HUES48 (cell line): Measurements from ENCODE around the gene CKM.

ENCODE experiments used
- H3K27ac ChIP-seq: one replicate; pipeline ENCODE4 v1.7.0; 2013; ENCODE audit warnings: low read depth, low read length, inconsistent platforms
- H3K27me3 ChIP-seq: 2 replicates; pipeline ENCODE4 v1.6.1; 2013; ENCODE audit warnings: mild to moderate bottlenecking, low read length; ENCODE audit not compliant: control insufficient read depth, insufficient read depth
- H3K36me3 ChIP-seq: 2 replicates; pipeline ENCODE4 v1.6.1; 2013; ENCODE audit warnings: low read length; ENCODE audit not compliant: control insufficient read depth, insufficient read depth
- H3K4me1 ChIP-seq: 2 replicates; pipeline ENCODE4 v1.6.1; 2013; ENCODE audit warnings: mild to moderate bottlenecking, low read length; ENCODE audit not compliant: control insufficient read depth, insufficient read depth
- H3K4me3 ChIP-seq: 2 replicates; pipeline ENCODE4 v1.5.1; 2013; ENCODE audit warnings: mild to moderate bottlenecking, low read depth, low read length
- H3K9ac ChIP-seq: 2 replicates; pipeline ENCODE4 v1.6.1; 2013; ENCODE audit warnings: mild to moderate bottlenecking, low read depth, low read length, moderate library complexity
- H3K9me3 ChIP-seq: 2 replicates; pipeline ENCODE4 v1.6.1; 2013; ENCODE audit warnings: low read length; ENCODE audit not compliant: control insufficient read depth, insufficient read depth

Gene CKM

GRCh38 chr19:45356760-45357444 is 34.2 kb upstream of the CKM start:
- Histone ChIP-seq H3K27me3 (no peaks in the 10 kb centered on the region), H3K4me1 (no peaks in the 10 kb centered on the region), H3K9ac (no peak overlapping the region), H3K27ac (no peak overlapping the region), H3K4me3 (no peak overlapping the region), H3K36me3 (peaks cover 91% of the 10 kb centered on the region), H3K9me3 (no peaks in the 10 kb centered on the region)

DNA sequence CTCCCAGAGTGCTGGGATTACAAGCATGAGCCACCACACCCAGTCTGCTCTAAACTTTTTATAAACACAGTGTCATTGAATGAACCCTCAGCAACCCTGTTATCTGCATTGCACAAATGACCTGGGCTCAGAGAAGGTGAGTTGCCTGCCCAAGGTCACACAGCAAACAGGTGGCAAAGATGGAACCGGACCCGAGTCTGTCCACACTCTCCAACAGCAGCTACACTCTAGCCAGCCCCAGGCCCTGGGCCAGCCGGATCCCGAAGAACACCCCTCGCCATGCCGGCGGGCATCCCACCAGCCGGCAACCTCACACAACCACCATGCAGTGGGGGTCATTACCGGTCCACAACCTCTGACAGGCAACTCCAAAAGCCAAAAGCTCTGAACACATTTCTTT is 33.2 kb upstream of the CKM start:
- Histone ChIP-seq H3K36me3 (peaks cover 91% of the 10 kb centered on the region), H3K4me3 (no peak overlapping the region), H3K4me1 (no peaks in the 10 kb centered on the region)

DNA sequence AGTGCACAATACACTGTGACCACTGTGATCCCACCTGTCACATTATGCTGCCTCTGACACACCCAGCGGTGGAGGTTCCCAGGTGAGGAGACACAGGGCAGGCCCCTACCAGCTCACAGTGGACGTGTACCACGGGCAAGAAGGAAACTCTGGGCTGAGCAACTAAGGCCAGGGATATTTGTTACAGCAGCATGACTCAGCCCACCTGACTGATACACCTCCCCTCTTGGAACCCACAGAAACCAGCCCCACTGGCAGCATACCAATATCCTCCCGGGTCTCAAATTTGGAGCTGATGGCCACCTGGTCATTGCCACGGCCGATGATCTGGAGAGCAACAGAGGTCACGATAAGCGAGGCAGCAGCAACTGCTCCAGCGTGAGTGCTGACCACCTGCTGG is 32.7 kb upstream of the CKM start:
- H3K9me3 ChIP-seq = no peaks in the 10 kb centered on the region
- no peak overlapping the region for H3K4me3 ChIP-seq
- no peak overlapping the region for H3K27ac ChIP-seq
- H3K9ac ChIP-seq = no peak overlapping the region
- H3K36me3 ChIP-seq = peaks cover 92% of the 10 kb centered on the region
- no peaks in the 10 kb centered on the region for H3K4me1 ChIP-seq
- H3K27me3 ChIP-seq = no peaks in the 10 kb centered on the region

More for the DNA sequence above, 33.2 kb upstream of the CKM start:
- H3K27ac ChIP-seq = no peak overlapping the region
- no peak overlapping the region for H3K9ac ChIP-seq
- no peaks in the 10 kb centered on the region for H3K27me3 ChIP-seq
- H3K9me3 ChIP-seq = no peaks in the 10 kb centered on the region

GRCh38 chr19:45354241-45354842 is 31.7 kb upstream of the CKM start:
- Histone ChIP-seq H3K27ac (no peak overlapping the region), H3K9ac (no peak overlapping the region), H3K4me3 (no peak overlapping the region)

GRCh38 chr19:45352914-45353796 is 30.5 kb upstream of the CKM start:
- H3K27ac ChIP-seq = no peak overlapping the region
- H3K27me3 ChIP-seq = no peaks in the 10 kb centered on the region
- peaks cover 90% of the 10 kb centered on the region for H3K36me3 ChIP-seq
- no peaks in the 10 kb centered on the region for H3K9me3 ChIP-seq
- H3K4me1 ChIP-seq = peaks cover 4% of the 10 kb centered on the region; the same call in 1 of the 2 replicates
- H3K9ac ChIP-seq = no peak overlapping the region
- no peak overlapping the region for H3K4me3 ChIP-seq

More at GRCh38 chr19:45354241-45354842, 31.7 kb upstream of the CKM start:
- Histone ChIP-seq H3K27me3 (no peaks in the 10 kb centered on the region), H3K36me3 (peaks cover 98% of the 10 kb centered on the region), H3K4me1 (no peaks in the 10 kb centered on the region), H3K9me3 (no peaks in the 10 kb centered on the region)

DNA sequence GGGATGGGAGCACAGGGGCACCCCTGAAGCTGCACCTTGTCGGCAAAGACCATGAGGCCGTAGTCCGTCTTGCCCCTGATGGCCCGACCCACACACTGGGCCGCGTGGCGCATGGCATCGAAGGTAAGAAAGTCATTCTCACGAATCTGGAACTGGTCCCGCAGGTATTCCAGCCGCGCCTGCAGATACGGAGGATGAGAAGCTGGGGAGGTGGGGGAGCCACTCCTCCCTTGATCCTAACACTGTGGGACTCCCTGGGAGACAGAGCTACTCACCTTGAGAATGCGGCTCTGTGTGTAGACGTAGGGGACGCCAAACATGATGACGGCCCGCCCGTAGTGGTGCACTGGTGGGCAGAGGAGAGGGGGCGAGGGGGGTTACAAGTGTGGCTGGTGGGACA is 29.8 kb upstream of the CKM start:
- H3K4me1 ChIP-seq = peaks cover 4% of the 10 kb centered on the region; the same call in 1 of the 2 replicates
- no peak overlapping the region for H3K27ac ChIP-seq
- H3K27me3 ChIP-seq = no peaks in the 10 kb centered on the region
- no peak overlapping the region for H3K9ac ChIP-seq
- no peak overlapping the region for H3K4me3 ChIP-seq
- H3K9me3 ChIP-seq = no peaks in the 10 kb centered on the region
- peaks cover 83% of the 10 kb centered on the region for H3K36me3 ChIP-seq

DNA sequence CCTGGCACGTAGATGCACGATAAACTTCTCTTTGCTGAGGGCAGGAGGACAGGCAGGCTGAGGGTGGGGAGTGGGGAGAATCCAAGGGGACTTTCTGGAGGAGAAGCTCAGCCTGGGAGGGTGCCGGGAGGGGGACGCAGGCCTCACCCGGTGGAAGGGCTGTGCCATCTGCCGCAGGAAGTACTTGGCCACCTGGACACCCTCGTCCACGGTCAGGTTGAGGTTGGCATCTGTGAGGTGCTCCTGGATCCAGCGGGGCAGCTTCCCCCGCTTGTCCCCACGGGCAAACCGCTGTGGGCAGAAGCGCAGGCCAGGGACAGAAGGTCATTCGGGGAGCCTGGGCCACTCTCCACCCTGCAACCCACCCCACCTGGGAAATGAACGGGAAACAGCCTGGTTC is 29.4 kb upstream of the CKM start:
- Histone ChIP-seq H3K9me3 (no peaks in the 10 kb centered on the region), H3K27ac (no peak overlapping the region), H3K4me3 (no peak overlapping the region), H3K36me3 (peaks cover 79% of the 10 kb centered on the region), H3K4me1 (peaks cover 4% of the 10 kb centered on the region; the same call in 1 of the 2 replicates), H3K27me3 (no peaks in the 10 kb centered on the region), H3K9ac (no peak overlapping the region)

DNA sequence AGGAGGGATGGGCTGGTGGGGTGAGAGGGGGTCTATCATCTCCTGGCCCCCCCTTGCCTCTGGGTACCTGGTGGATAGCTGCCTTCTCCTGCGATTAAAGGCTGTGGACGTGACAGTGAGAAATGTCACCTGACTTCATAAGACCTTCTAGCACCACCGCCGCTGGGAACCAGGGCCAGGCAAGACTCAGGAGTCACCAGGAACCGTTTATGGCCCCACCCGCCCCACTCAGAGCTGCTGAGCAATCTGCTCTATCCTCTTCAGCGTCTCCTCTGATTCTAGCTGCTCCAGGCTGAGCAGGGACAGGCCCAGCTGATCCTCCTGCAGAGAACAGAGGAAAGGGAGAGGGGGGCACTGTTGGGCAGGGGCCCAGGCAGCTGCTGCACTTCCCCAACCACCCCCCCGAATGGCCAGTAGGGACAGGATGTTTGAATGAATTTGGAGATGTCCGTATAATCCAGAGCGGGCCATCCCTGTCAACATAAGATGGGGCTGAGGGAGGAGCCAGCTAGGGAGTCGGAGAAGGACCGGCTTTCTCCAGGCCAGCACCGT is 28.8 kb upstream of the CKM start:
- Histone ChIP-seq H3K9me3 (no peaks in the 10 kb centered on the region), H3K36me3 (peaks cover 73% of the 10 kb centered on the region), H3K9ac (no peak overlapping the region), H3K4me1 (peaks cover 4% of the 10 kb centered on the region; the same call in 1 of the 2 replicates), H3K27ac (no peak overlapping the region), H3K27me3 (no peaks in the 10 kb centered on the region), H3K4me3 (no peak overlapping the region)

GRCh38 chr19:45350477-45351058 is 27.9 kb upstream of the CKM start:
- Histone ChIP-seq H3K4me1 (peaks cover 4% of the 10 kb centered on the region; the same call in 1 of the 2 replicates), H3K27ac (no peak overlapping the region), H3K36me3 (peaks cover 64% of the 10 kb centered on the region), H3K27me3 (no peaks in the 10 kb centered on the region), H3K9me3 (no peaks in the 10 kb centered on the region), H3K4me3 (no peak overlapping the region), H3K9ac (no peak overlapping the region)

DNA sequence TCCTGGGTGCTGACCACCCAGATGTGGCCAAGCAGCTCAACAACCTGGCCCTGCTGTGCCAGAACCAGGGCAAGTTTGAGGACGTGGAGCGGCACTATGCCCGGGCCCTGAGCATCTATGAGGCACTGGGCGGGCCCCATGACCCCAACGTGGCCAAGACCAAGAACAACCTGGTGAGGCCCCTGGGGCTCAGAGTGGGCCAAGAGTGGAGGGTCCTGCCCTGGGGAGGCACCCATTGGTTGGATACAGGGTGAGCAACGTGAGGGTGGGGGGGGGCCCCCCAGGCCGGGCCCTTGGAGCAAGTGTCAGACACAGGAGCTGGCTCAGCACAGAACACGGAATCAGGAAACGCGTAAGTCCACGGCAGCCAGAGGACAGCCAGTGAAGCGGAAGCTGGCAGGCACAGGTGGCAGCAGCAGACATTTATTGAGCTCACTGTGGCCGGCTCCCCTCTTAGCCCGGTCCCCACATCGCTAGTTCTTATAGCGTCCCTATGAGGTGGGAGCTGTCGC is 26.8 kb upstream of the CKM start:
- Histone ChIP-seq H3K9me3 (no peaks in the 10 kb centered on the region), H3K27me3 (no peaks in the 10 kb centered on the region), H3K4me3 (no peak overlapping the region), H3K9ac (no peak overlapping the region), H3K36me3 (peaks cover 55% of the 10 kb centered on the region), H3K27ac (no peak overlapping the region), H3K4me1 (peaks cover 4% of the 10 kb centered on the region; the same call in 1 of the 2 replicates)
